Measurements from ENCODE around the gene VMAC. TPM values are rescaled to one million over a fixed set of nuclear protein-coding genes. Genes with fewer than 3 reads are reported as not detected.

VMAC gene
- polyA plus RNA-seq, 2 of the 4 experiments (the other 2 are of a cell fraction): 1.1 to 1.6 TPM

GRCh38 chr19:5958851-5959122 lies 54.1 kb downstream of the VMAC start:
- ATAC-seq (no peak), DNase-seq (ENCODE audit: low read depth in 1 of 2, low spot score in 1 of 2) (no peak), FAIRE-seq (no peak)
- CTCF ChIA-PET: interaction anchor here (2.0 kb wide), 1 partner anchor 9 kb away, joined by 6 read pairs; no protein-coding TSS in a partner anchor
- Histone ChIP-seq H3K9me3 (no peaks in the 10 kb centered on the region), H3K4me1 (peaks cover 28% of the 10 kb centered on the region; the same call in 2 of the 3 replicates), H3K4me3 (no peak overlapping the region), H3K4me2 (no peak overlapping the region), H3K27ac (no peak overlapping the region)
- POLR2A ChIA-PET: no interaction called here
- TF ChIP-seq SREBF2 (IDR thresholded peaks at IDR 0.05): no peak
- TF ChIP-seq CTCF (IDR thresholded peaks at IDR 0.05): no peak
- TF ChIP-seq PBX3 (IDR thresholded peaks at IDR 0.05): no peak
- no peak for TF ChIP-seq SMC3 (IDR thresholded peaks at IDR 0.05)
- no peak for TF ChIP-seq ESRRA (IDR thresholded peaks at IDR 0.05; ENCODE audit: borderline replicate concordance, low read length)
- no peak for TF ChIP-seq HEYL (CRISPR knock-in tag; IDR thresholded peaks at IDR 0.05)
- TF ChIP-seq HDAC2 (IDR thresholded peaks at IDR 0.05): no peak
- TF ChIP-seq EP300 (IDR thresholded peaks at IDR 0.05): no peak
- no peak for TF ChIP-seq USF2 (IDR thresholded peaks at IDR 0.05)
- no peak for TF ChIP-seq MAZ (IDR thresholded peaks at IDR 0.05; ENCODE audit: borderline replicate concordance, low read depth, low read length)
- TF ChIP-seq PHF8 (IDR thresholded peaks at IDR 0.05; ENCODE audit: borderline replicate concordance, low read depth): no peak
- TF ChIP-seq CBX2 (IDR thresholded peaks at IDR 0.05; ENCODE audit: borderline replicate concordance, low read depth): no peak
- TF ChIP-seq CHD4 (IDR thresholded peaks at IDR 0.05; ENCODE audit: borderline replicate concordance): no peak
- no peak for TF ChIP-seq NPAS2 (CRISPR knock-in tag; IDR thresholded peaks at IDR 0.05; ENCODE audit: borderline replicate concordance)
- no peak for TF ChIP-seq MAFK (IDR thresholded peaks at IDR 0.05; ENCODE audit: partially characterized antibody)
- no peak for TF ChIP-seq ELK1 (IDR thresholded peaks at IDR 0.05; ENCODE audit: low read depth, low read length)
- 80% methylated on average over 1 of the region's 10 CpGs for WGBS (ENCODE audit: missing lambda C conversion rate)

- whole genome bisulfite sequencing (ENCODE audit: missing lambda C conversion rate): 85% methylated on average over 3 of the region's 14 CpGs
- TF ChIP-seq NPAS2 (CRISPR knock-in tag; IDR thresholded peaks at IDR 0.05; ENCODE audit: borderline replicate concordance): no peak
- TF ChIP-seq HOXB13 (CRISPR knock-in tag; IDR thresholded peaks at IDR 0.05; ENCODE audit: low read depth): no peak
- TF ChIP-seq CBX2 (IDR thresholded peaks at IDR 0.05; ENCODE audit: borderline replicate concordance, low read depth): no peak
- no peak for TF ChIP-seq HOXA7 (CRISPR knock-in tag; IDR thresholded peaks at IDR 0.05)
- no peak for TF ChIP-seq SMC3 (IDR thresholded peaks at IDR 0.05)
- no peak for TF ChIP-seq TP53 (CRISPR knock-in tag; IDR thresholded peaks at IDR 0.05)
- no peak for TF ChIP-seq SREBF2 (IDR thresholded peaks at IDR 0.05)
- TF ChIP-seq ATOH8 (CRISPR knock-in tag; IDR thresholded peaks at IDR 0.05; ENCODE audit: low read depth): no peak
- TF ChIP-seq ZNF302 (CRISPR knock-in tag; IDR thresholded peaks at IDR 0.05): no peak
- no peak for TF ChIP-seq TFCP2L1 (CRISPR knock-in tag; IDR thresholded peaks at IDR 0.05)
- ChIA-PET CTCF (interaction anchor here (2.0 kb wide), 1 partner anchor 8 kb away, joined by 6 read pairs; no protein-coding TSS in a partner anchor), POLR2A (no interaction called here)
- FAIRE-seq (no peak), ATAC-seq (no peak), DNase-seq (ENCODE audit: low read depth in 1 of 2, low spot score in 1 of 2) (no peak)
- Histone ChIP-seq H3K27ac (no peak overlapping the region), H3K4me2 (no peak overlapping the region), H3K4me1 (peaks cover 22% of the 10 kb centered on the region; the same call in 2 of the 3 replicates), H3K9me3 (no peaks in the 10 kb centered on the region), H3K4me3 (no peak overlapping the region)
Measured at GRCh38 chr19:5959260-5960004, 54.8 kb downstream of the VMAC start.
